SK-N-SH treated with all-trans-retinoic acid at 6 μM for 48 hours (cell line): ENCODE measurements around the gene CIC.

ENCODE experiments used
- ARNTL ChIP-seq: fragments of 450-650 bp; formaldehyde crosslinking; IDR thresholded peaks from 2 replicates; pipeline ENCODE4 v1.5.0; 2020; ENCODE audit warnings: low read depth, mild to moderate bottlenecking, moderate library complexity, borderline replicate concordance
- CREB5 ChIP-seq: fragments of 250-450 bp; sonication (Bioruptor Pico); IDR thresholded peaks from 2 replicates; pipeline ENCODE4 v1.5.1; 2020; ENCODE audit warnings: low read depth, mild to moderate bottlenecking, moderate library complexity
- CSDC2 ChIP-seq: fragments of 250-450 bp; sonication (Bioruptor Pico); IDR thresholded peaks from 2 replicates; pipeline ENCODE4 v1.5.0; 2020; ENCODE audit warnings: mild to moderate bottlenecking, moderate library complexity
- ESRRG ChIP-seq: fragments of 250-450 bp; sonication (Bioruptor Pico); IDR thresholded peaks from 2 replicates; pipeline ENCODE4 v1.6.1; 2021; ENCODE audit warnings: mild to moderate bottlenecking
- ISL1 ChIP-seq: fragments of 250-450 bp; sonication (Bioruptor Pico); IDR thresholded peaks from 2 replicates; pipeline ENCODE4 v2.1.2; 2022; ENCODE audit warnings: mild to moderate bottlenecking, moderate library complexity
- RARB ChIP-seq: fragments of 250-450 bp; sonication (Bioruptor Pico); IDR thresholded peaks from 2 replicates; pipeline ENCODE4 v1.8.0; 2021; ENCODE audit warnings: mild to moderate bottlenecking, moderate library complexity
- TOX ChIP-seq: fragments of 250-450 bp; sonication (Bioruptor Pico); IDR thresholded peaks from 2 replicates; pipeline ENCODE4 v1.8.0; 2021; ENCODE audit warnings: mild to moderate bottlenecking, moderate library complexity, borderline replicate concordance
- ZC3H10 ChIP-seq: fragments of 250-450 bp; sonication (Bioruptor Pico); IDR thresholded peaks from 2 replicates; pipeline ENCODE4 v1.5.1; 2021; ENCODE audit warnings: mild to moderate bottlenecking, moderate library complexity
- ZNF70 ChIP-seq: fragments of 450-650 bp; formaldehyde crosslinking; IDR thresholded peaks from 2 replicates; pipeline ENCODE4 v1.5.0; 2020; ENCODE audit warnings: mild to moderate bottlenecking, moderate library complexity
- ZNF8 ChIP-seq: fragments of 450-650 bp; formaldehyde crosslinking; IDR thresholded peaks from 2 replicates; pipeline ENCODE4 v1.5.0; 2020; ENCODE audit warnings: mild to moderate bottlenecking, moderate library complexity
- TF ChIP-seq, protein P1 (sequence below): fragments of 250-450 bp; sonication (Bioruptor Pico); IDR thresholded peaks from 2 replicates; pipeline ENCODE4 v1.8.0; 2020; ENCODE audit warnings: mild to moderate bottlenecking, moderate library complexity, borderline replicate concordance
- TF ChIP-seq, protein P2 (sequence below): fragments of 250-450 bp; sonication (Bioruptor Pico); IDR thresholded peaks from 2 replicates; pipeline ENCODE4 v1.5.0; 2020; ENCODE audit warnings: mild to moderate bottlenecking, moderate library complexity
- TF ChIP-seq, protein P3 (sequence below): fragments of 250-450 bp; sonication (Bioruptor Pico); IDR thresholded peaks from 2 replicates; pipeline ENCODE4 v1.5.1; 2021; ENCODE audit warnings: mild to moderate bottlenecking, moderate library complexity

GRCh38 chr19:42287017-42287826 lies 18.2 kb downstream of the CIC start:
- TF ChIP-seq ZC3H10 (no peak), ZNF70 (no peak), RARB (no peak), CREB5 (CRISPR knock-in tag) (no peak), ISL1 (CRISPR knock-in tag) (no peak), TOX (CRISPR knock-in tag) (no peak), ARNTL (CRISPR knock-in tag) (no peak), ESRRG (CRISPR knock-in tag) (no peak), CSDC2 (CRISPR knock-in tag) (no peak), ZNF8 (no peak)
- TF ChIP-seq, protein P1, sequence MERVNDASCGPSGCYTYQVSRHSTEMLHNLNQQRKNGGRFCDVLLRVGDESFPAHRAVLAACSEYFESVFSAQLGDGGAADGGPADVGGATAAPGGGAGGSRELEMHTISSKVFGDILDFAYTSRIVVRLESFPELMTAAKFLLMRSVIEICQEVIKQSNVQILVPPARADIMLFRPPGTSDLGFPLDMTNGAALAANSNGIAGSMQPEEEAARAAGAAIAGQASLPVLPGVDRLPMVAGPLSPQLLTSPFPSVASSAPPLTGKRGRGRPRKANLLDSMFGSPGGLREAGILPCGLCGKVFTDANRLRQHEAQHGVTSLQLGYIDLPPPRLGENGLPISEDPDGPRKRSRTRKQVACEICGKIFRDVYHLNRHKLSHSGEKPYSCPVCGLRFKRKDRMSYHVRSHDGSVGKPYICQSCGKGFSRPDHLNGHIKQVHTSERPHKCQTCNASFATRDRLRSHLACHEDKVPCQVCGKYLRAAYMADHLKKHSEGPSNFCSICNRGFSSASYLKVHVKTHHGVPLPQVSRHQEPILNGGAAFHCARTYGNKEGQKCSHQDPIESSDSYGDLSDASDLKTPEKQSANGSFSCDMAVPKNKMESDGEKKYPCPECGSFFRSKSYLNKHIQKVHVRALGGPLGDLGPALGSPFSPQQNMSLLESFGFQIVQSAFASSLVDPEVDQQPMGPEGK (CRISPR knock-in tag), result no peak
- TF ChIP-seq, protein P2, sequence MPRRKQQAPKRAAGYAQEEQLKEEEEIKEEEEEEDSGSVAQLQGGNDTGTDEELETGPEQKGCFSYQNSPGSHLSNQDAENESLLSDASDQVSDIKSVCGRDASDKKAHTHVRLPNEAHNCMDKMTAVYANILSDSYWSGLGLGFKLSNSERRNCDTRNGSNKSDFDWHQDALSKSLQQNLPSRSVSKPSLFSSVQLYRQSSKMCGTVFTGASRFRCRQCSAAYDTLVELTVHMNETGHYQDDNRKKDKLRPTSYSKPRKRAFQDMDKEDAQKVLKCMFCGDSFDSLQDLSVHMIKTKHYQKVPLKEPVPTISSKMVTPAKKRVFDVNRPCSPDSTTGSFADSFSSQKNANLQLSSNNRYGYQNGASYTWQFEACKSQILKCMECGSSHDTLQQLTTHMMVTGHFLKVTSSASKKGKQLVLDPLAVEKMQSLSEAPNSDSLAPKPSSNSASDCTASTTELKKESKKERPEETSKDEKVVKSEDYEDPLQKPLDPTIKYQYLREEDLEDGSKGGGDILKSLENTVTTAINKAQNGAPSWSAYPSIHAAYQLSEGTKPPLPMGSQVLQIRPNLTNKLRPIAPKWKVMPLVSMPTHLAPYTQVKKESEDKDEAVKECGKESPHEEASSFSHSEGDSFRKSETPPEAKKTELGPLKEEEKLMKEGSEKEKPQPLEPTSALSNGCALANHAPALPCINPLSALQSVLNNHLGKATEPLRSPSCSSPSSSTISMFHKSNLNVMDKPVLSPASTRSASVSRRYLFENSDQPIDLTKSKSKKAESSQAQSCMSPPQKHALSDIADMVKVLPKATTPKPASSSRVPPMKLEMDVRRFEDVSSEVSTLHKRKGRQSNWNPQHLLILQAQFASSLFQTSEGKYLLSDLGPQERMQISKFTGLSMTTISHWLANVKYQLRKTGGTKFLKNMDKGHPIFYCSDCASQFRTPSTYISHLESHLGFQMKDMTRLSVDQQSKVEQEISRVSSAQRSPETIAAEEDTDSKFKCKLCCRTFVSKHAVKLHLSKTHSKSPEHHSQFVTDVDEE (CRISPR knock-in tag), result no peak
- TF ChIP-seq, protein P3, sequence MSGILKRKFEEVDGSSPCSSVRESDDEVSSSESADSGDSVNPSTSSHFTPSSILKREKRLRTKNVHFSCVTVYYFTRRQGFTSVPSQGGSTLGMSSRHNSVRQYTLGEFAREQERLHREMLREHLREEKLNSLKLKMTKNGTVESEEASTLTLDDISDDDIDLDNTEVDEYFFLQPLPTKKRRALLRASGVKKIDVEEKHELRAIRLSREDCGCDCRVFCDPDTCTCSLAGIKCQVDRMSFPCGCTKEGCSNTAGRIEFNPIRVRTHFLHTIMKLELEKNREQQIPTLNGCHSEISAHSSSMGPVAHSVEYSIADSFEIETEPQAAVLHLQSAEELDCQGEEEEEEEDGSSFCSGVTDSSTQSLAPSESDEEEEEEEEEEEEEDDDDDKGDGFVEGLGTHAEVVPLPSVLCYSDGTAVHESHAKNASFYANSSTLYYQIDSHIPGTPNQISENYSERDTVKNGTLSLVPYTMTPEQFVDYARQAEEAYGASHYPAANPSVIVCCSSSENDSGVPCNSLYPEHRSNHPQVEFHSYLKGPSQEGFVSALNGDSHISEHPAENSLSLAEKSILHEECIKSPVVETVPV (CRISPR knock-in tag), result no peak
